ENCODE measurements around the gene PGM3. TPM values are rescaled to one million over a fixed set of nuclear protein-coding genes. Genes with fewer than 3 reads are reported as not detected.

The PGM3 gene
- total and polyA plus RNA-seq, 2 donors (not counting 3 experiments of a cell fraction or from before 2014, with no cell fraction given): 19.8 to 70.7 TPM

- no peak overlapping the region for H2AFZ ChIP-seq (ENCODE audit: low read depth, low read length)
- H3K4me3 ChIP-seq (replicated peaks in 1 of 3; ENCODE audit: insufficient read depth in 1 of 3, low read depth in 1 of 3, low read length in 3 of 3): no peak overlapping the region
- no peaks in the 10 kb centered on the region for H3K27me3 ChIP-seq (ENCODE audit: control insufficient read depth in 2 of 2, insufficient read depth in 2 of 2, low read length in 2 of 2)
- BruUV-seq (replicated peaks): no TSS peak
- H3K9me1 ChIP-seq (replicated peaks; ENCODE audit: control insufficient read depth, extremely low read depth, insufficient read depth, low read length): no peaks in the 10 kb centered on the region
- peaks cover 8% of the 10 kb centered on the region for H3K4me1 ChIP-seq (ENCODE audit: control insufficient read depth, extremely low read depth, insufficient read depth, low read length)
- ChIA-PET CTCF (no interaction called here), POLR2A (no interaction called here)
- no peak overlapping the region for H3K4me2 ChIP-seq (ENCODE audit: insufficient read depth, low read length)
- no peak for TF ChIP-seq CTCF (IDR thresholded peaks at IDR 0.05; ENCODE audit: extremely low read depth in 1 of 2, insufficient read depth in 1 of 2, low read depth in 1 of 2, low read length in 2 of 2)
- no peak for TF ChIP-seq POLR2A (IDR thresholded peaks at IDR 0.05; ENCODE audit: low read depth, low read length)
- TF ChIP-seq FOS (IDR thresholded peaks at IDR 0.05; ENCODE audit: borderline replicate concordance, insufficient read depth, low read length): no peak
- no peak for TF ChIP-seq GATA2 (IDR thresholded peaks at IDR 0.05; ENCODE audit: insufficient read depth, insufficient read length, low read depth, low read length)
- no peak for TF ChIP-seq MYC (IDR thresholded peaks at IDR 0.05; ENCODE audit: low read depth, low read length)
- TF ChIP-seq EZH2 (IDR thresholded peaks at IDR 0.05; ENCODE audit: borderline replicate concordance, low read depth, low read length, severe bottlenecking): no peak
- TF ChIP-seq POLR2AphosphoS5 (IDR thresholded peaks at IDR 0.05; ENCODE audit: insufficient read depth, low read depth, low read length): no peak
- no peak for TF ChIP-seq JUN (IDR thresholded peaks at IDR 0.05; ENCODE audit: borderline replicate concordance, insufficient read depth, insufficient read length, low read depth)
- no peak for TF ChIP-seq MAX (IDR thresholded peaks at IDR 0.05; ENCODE audit: insufficient read depth, insufficient read length)
- peaks cover 4% of the 10 kb centered on the region in 2 experiments for H3K36me3 ChIP-seq (ENCODE audit: control insufficient read depth in 2 of 2, extremely low read depth in 1 of 2, insufficient read depth in 2 of 2, low read length in 2 of 2)
- intact Hi-C loops (cut with micrococcal nuclease): no loop called here
- no peaks in the 10 kb centered on the region for H3K79me2 ChIP-seq (ENCODE audit: control insufficient read depth, insufficient read depth, low read length)
- FAIRE-seq (no peak), DNase-seq (ENCODE audit: low read depth, low spot score) (no peak)
- no peaks in the 10 kb centered on the region for H3K9me3 ChIP-seq (replicated peaks; ENCODE audit: control insufficient read depth, insufficient read depth, low read length)
- dilution Hi-C loops (cut with MboI; ENCODE audit: extremely low pct_ligation_motif_present, low sequenced_read_pairs): no loop called here
- H4K20me1 ChIP-seq (replicated peaks; ENCODE audit: control insufficient read depth, extremely low read depth, insufficient read depth, low read length): no peaks in the 10 kb centered on the region
- H3K9ac ChIP-seq (replicated peaks; ENCODE audit: extremely low read depth, insufficient read depth, low read length): no peak overlapping the region
- H3K27ac ChIP-seq (ENCODE audit: insufficient read depth, low read depth, low read length): no peak overlapping the region
Observed at GRCh38 chr6:83124553-83124952, 68.5 kb downstream of the PGM3 start.

Data from endothelial cell of umbilical vein (primary cell).